T-helper 1 cell treated with Interleukin-12 subunit alpha and Interleukin-12 subunit beta and Interleukin-4 antibody, amounts not matched to agents 30 ng/mL and 1 ng/mL, for 36 hours (primary cell): ENCODE results near the gene GABARAP. TPM values are rescaled to one million over a fixed set of nuclear protein-coding genes. Genes with fewer than 3 reads are reported as not detected.
"Not testable (repeated sequence)": the region's sequence is repeated elsewhere in the genome, so short reads cannot be mapped to it uniquely, and the experiment has no call there.

ENCODE experiments used
- intact Hi-C: fragments of 100-400 bp; cut with micrococcal nuclease; formaldehyde crosslinking; loops from one replicate; pipeline ENCODE4 v1.15.1; 2024
- total RNA-seq: library from RNA; stranded (reverse); gene quantifications from 2 replicates; pipeline ENCODE4 v1.2.3, GENCODE V29; 2022

GABARAP gene
- total RNA-seq, 1 donor from 2014 or later, result 288 TPM

DNA sequence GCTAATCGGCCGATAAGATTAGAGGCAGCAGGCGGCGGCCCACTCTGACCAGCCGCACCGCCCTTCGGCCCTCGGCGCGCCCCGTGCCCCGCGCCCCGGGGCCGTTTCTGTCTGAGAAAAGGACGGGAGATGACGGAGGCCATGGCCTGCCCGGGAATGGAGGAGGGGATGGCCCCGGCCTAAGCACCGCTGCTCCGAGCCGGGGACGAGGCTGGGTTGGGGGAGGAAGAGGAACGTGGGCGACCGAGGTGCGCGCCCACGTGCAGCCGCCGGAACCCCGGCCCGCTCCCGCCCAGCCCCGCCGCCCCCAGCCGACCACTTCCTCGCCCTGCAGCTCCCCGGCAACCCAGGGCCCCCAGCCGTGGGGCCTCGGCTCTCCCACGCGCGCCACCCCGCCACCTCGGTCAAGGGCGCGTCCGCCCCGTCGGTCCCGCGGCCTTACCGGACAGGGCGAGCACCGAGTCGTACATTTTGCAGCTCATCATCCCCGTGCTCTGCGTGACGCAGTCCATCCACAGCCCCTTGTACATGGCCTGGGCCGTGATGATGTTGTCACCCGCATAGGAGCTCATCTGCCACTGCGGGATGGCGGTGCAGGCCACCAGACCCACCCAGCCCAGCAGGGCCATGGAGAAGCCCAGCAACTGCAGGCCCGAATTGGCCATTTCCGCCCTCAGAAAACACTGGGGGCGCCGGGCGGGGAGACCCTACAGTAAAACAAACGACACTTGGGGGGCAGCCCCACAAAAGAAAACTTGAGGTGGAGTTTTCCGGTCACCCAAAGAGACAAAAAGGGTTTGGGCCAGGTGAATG, 19.3 kb upstream of the GABARAP start:
- intact Hi-C loops, result loop anchor here (2.0 kb wide), 1 partner anchor 19 kb away; the partner anchor contains the start of gene SLC2A4

DNA sequence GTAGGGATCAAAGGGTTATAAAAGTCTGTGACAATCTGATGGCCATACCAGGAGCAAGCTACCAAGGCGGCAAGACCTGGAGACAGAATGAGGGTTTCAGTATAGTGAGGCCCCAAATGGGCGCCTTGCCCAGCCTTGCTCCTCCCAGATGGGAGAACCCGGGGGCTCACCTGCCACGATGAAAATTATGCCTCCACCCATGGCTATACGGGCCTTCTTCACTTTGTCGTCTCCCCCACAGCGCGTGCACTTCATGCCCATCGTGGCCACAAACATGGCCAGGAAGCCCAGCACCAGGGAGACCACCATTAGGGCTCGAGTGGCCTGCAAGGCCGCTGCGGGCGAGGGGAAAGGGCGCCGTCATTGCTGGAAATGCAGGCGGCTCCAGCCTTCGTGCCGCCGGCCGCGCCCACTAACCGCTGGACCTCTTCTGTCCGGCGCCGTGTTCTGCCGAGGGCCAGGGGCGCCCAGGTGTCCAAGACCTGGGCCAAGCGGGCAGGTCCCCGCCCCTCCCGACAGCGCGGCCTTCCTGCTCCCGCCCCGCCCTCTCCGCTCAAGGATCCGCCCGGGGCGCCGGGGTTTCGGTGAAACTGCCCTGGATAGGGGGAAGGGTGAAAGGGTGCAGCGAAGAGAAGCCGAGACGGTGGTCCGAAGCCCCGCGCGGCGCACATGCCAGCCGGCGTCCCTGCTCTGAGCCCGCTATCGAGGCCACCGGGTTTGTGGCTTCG, 18.6 kb upstream of the GABARAP start:
- intact Hi-C loops, result no loop called here

DNA sequence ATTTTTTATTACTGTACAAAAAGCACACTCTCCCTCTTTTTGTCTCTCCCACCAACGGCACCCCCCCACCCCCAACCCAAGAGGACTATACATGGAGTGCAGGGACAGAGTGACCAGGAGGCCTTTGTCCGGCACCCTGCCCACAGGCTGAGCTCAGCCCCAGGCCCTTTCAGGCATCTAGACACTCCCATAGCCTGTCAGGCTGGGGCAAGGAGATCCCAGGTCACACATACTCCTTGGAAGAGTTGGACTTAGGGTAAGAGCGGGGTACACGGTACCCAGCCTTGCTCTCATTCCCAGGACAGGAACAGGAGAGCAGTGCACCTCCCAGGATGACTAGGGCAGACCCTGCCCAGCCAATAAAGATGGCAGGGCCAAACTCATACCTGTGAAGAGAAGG, 17.9 kb upstream of the GABARAP start:
- intact Hi-C loops, result no loop called here

DNA sequence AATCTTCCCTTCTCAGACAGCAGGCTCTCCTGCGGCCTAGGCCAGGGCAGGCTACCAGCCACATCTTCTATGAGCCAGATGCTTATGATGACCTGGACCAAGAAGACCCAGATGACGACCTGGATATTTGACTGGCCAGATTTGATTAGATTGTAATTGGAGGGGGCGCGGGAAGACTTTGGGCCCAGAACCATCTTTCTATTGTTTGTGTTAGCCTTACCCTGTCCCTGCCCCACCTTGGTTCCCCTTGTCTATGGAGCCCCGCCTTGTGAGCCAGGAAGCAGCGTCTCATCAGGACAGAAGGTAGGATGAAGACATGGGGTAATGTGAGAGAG, 17.3 kb upstream of the GABARAP start:
- intact Hi-C loops, result no loop called here

DNA sequence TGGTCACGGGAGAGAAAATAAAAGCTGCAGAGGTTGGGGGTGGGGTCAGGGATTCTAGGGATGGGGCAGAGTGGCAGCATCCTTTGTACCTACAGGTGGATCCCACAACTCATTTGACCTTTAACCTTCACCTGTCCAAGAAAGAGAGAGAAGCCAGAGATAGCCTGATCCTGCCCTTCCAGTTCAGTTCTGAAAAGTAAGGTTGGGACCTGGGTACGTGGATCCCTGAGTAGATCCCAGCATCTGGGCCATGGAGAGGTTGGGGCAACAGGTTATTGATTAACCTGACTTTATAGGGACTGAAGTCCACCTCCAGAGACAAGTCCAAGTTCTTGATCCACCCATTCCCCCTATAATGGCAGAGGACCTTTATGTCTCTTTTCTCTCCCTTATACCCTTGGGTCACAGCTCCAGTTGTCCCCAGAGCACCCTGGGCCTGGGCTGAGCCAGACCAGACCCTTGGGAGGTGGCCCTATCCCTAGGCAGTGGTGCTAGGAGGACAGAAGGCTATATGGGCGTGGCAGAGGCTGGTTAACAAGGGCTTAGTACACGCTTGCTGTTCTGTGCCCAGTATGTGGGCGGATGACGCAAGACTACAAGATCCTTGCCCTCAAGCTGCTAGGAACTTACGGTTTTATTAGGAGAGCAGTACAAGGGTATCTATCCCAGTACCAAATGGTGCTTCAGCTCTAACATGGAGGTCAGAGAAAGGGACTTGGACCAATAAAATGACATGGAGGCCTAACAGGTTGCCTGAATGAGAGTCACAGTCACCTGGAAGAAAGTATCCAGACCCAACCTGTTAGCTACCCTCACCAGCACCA, 16.7 kb upstream of the GABARAP start:
- intact Hi-C loops, result no loop called here

DNA sequence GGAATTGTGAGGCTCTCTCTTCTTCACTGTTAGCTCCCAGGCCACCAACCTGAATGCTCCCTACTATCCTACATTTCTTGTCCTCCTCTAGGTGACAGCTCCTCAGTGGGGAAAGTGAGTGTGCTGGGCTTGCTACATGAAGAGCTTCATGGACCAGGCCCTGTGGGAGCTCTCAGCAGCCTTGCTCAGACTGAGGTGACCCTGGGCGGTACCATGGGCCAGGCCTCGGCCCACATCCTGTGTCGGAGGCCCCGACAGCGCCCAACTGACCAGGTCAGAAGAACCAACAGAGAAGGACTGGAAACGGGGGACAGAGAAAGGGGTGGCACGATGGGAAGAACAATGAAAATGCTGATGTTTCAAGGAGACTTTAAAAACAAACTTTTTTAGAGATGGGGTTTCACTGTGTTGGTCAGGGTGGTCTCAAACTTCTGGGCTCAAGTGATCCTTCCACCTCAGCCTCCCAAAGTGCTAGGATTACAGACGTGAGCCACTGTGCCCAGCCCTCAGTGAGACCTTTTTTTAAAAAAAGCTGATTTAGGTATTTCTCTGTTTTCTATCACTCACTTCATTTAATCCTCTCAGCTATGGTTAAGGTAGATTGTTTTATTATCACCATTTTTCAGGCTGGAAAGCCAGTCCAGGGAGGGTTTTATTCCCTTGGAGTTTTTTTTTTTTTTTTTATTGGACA, 14.7 kb upstream of the GABARAP start:
- intact Hi-C loops, result no loop called here

DNA sequence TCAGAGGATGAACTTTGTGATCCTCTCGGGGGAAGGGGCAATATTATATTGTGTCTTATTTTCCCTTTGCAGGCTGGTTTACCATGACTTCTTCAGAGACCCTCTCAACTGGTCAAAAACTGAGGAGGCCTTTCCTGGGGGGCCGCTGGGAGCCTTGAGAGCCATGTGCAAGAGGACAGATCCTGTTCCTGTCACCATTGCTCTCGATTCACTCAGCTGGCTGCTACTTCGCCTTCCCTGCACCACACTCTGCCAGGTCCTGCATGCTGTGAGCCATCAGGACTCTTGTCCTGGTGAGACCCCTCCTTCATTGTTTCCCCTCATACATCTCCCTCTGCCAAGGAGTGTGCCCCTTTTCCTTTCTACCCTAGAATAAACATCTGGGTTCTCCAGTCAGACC, 12.3 kb upstream of the GABARAP start:
- intact Hi-C loops, result loop anchor here (5.0 kb wide), 1 partner anchor 588 kb away; no protein-coding TSS in a partner anchor

DNA sequence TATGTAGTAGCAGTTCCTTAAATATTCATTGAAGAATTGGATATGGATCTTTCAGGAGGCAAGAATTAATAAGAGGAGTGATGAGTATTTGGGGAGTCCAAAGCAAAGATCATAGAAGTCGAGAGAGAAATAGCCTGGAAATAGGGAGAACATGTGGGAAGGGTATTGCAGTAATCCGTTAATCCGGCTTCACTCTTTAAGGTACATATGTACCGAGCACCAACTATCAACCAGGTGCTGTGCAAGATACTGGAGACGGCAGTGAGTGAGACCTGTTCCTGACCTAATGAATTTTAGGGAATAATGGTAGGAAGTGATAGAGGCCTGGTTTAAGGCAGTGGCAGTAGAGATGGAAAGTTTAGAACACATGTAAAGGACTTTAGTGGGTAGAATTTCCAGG, 10.8 kb upstream of the GABARAP start:
- intact Hi-C loops, result loop anchor here (5.0 kb wide), 1 partner anchor 589 kb away; no protein-coding TSS in a partner anchor

DNA sequence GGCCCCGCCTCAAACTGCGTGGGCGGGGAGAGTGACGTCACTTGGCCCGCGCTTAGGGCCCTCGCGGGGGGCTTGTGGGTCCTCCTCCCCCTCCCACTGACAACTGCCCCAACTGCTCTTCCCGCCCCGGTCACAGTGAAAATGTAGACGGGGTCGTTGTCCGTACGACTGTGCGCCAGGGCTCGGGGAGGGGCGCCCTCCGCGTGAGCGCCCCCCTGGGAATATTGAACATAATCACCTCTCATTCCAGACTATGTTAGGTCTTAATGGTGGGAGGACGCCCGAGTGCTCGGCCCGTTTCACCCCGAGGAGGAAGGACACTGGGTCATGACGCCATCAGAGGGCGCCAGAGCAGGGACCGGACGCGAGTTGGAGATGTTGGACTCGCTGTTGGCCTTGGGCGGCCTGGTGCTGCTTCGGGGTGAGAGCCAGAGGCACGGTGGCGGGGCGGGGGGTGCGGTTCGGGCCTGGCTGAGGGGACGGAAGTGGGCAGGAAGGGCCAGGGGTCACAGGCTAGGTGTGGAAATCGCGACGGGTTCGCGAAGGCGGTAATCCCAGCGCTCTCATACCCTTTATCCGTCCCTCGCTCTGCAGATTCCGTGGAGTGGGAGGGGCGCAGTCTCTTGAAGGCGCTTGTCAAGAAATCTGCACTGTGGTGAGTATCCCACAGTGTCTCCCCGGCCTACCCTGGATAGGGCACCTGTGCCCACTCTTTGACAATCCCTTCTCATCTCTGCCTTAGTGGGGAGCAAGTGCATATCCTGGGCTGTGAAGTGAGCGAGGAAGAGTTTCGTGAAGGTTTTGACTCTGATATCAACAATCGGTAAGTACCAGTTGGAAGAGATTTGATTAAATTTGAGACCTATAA, 10.2 kb upstream of the GABARAP start, which contains the start of gene ELP5:
Gene ELP5, plus strand, starts transcription at position 40 of the 868 bp plus-strand sequence. Its CDS starts 336 bp downstream, at position 376.
- intact Hi-C loops, result loop anchor here (1.0 to 5.0 kb wide), 12 partner anchors 13 to 590 kb away; partner anchors contain the start of genes EIF5A, PHF23, SENP3 and TP53

DNA sequence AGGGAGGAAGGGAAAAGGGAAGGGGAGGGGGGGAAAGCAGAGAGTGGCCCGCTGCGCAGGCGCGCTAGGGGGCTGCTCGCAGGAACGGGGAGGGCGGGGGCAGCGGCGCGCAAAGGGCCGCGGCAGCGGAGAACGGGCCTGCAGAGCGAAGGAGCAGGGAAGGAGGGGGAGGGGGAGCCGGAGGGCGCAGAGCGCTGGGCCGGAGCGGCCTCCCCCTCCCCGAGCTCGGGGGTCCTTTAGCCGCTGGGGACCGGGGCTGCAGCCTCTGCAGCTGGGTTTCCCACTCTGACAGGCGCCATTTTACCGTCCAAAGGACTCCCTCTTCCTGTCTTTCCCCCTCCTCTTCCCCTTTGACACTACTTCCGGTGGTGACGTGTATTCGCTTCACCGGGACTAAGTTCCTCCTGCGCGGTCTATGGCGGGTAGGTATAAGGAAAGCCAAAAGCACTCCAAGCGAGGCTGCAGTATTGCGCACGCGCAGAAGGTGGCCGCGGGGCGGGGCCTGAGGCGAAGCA, 9.5 kb upstream of the GABARAP start, which contains the start of gene CTDNEP1:
Gene CTDNEP1, minus strand, starts transcription at position 74 of the 515 bp plus-strand sequence. CDS start 438 bp downstream, outside the sequence.
- intact Hi-C loops, result loop anchor here (1.0 to 5.0 kb wide), 12 partner anchors 12 to 591 kb away; partner anchors contain the start of genes EIF5A, PHF23, SENP3 and TP53

DNA sequence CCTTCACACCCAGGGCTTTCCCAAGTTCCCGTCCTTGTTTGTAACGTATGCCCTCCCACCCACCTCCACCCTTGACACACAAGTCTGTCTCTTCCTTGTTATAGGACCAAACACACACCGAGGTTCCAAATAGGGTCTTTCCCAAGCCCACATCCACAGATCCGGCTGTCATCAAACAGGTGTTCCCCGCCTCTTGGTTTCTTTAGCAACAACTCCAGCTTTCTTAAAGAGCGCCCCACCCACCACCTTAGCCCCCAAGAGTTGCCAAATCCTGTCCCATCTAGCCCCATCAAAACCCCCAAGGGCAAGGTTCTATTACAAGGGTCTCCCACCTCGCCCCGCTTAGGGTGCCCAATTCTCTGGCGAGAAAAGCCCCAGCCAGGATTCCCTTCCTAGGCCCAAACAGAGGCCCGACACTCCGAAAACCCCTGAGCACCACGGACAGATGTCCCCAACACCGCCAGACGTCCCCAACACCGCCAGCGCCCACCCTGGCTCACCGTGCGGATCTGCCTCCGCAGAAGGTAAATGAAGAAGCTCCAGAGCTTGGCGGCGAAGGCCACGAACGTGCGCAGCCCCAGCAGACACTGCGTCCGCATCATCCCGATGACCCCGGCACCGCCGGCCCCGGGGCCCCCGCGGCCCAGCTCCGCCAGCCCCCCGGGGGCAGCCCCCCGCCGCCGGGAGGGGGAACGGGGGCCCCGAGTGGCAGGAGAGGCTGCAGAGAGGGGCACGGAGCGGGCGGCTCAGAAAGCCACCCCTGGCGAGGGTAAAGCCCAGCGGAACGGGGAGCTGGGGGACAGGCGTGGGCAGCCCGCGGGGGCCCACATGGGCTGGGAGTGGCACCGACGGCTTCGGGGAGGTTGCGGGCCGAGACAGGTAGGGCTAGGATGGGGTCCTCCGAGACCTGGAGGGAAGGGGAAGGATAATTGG, 8.7 kb upstream of the GABARAP start:
- intact Hi-C loops, result loop anchor here (5.0 kb wide), 1 partner anchor 591 kb away; no protein-coding TSS in a partner anchor

DNA sequence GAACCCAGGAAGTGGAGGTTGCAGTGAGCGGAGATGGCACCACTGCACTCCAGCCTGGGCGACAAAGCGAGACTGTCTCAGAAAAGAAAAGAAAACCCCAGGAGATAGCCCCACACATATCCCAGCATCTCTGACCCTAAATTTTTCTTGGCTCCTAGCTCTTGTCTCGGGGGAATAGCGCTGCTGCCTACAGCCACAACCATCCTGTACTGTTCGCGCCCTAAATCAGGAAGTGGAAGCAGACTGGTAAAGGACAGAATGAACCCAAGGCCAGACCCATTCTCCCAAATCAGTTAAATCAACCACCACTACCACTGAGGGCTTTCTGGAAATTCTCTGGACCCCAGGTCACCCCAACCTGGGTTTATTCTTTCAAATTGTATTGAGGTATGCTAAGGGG, 7.6 kb upstream of the GABARAP start:
- intact Hi-C loops, result loop anchor here (5.0 kb wide), 1 partner anchor 592 kb away; no protein-coding TSS in a partner anchor

DNA sequence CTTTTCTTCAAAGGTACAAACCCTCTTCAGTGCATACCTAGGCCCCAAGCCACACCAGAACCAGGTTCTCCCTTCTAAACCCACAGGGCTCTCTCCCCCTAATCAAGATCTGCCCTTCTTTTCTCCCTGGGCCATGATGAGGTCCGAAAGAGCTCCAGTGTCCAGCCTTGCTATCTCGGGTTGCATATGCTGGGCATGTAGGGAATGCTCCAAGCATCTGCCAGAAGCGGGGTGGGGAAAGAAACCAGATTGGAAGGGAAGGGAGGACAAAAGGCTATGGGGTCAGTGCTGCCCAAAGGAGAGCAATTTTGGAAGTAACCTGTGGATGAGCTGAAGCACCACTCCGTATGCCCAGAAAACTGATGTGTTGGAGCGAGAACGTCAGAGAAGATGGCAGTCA, 7.0 kb upstream of the GABARAP start:
- intact Hi-C loops, result no loop called here

DNA sequence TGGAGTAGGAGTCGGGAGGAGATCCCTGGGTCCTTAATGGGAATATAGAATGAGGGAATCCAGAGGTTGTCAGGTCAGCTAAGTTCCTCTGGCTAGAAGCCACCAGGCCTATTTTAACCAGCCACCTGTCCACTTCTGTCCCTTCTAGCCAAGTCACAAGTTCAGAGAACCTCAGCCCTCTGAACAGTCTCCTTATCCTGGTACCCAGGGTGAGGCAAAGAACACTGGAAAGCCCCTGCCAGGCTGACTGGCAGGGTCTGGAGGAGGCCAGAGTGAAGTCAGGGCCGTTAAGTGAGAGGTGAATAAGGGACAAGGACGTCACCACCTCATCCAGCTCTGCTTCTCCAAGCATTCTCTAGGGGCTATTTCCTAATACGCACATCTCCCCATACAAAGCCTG, 6.5 kb upstream of the GABARAP start:
- intact Hi-C loops, result no loop called here

DNA sequence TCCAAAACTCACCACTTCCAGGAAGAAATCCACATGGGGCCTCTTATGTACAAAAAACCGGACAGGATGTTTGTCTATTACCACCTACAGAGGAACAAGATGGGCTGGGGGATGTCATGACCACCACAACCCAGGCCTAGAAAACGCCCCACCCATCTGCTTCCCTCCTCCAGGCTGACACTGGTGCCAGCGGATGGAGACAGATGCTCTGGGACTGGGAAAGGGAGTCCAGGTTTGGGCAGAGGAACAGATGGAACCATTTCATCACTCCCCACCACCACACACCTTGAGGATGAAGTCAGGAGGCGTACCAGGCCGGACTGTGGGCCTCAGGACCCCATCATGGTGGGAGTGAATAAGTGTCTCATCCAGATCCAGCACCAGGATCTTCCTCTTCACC, 4.5 kb upstream of the GABARAP start:
- intact Hi-C loops, result no loop called here

DNA sequence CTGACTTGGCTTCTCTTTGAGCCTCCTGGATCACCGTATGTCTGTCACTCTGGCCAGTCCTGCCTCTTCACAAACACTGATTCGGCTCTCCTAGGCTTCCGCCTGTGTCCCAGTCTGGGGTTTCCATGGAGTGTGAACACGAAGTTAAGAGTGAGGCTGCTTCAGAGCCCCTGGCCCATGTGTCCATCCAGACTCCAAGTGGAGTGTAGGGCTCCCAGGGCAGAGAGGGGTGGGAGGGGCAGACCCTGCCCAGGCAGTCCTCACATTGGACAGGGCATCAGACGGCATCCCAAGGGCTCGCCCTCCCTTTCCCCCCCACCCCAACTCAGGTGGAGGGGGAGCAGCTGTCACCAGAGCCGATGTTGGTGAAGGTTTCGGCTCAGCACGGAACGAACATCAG, 1.6 kb upstream of the GABARAP start:
- intact Hi-C loops, result not testable (repeated sequence)

DNA sequence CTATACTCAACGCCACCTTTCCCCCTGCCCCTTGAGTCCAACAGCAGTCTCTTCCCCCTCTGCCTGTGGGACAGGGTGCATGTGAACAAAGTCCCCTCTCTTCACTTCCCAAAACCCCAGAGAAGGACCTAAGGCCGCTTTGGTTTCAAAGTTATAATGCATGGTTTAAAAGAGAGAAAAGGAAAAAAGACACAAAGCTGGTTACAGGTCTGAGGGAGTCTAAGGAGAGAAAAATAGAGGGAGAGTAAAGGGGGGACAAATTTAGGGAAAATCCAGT, 1.1 kb upstream of the GABARAP start:
- intact Hi-C loops, result no loop called here

DNA sequence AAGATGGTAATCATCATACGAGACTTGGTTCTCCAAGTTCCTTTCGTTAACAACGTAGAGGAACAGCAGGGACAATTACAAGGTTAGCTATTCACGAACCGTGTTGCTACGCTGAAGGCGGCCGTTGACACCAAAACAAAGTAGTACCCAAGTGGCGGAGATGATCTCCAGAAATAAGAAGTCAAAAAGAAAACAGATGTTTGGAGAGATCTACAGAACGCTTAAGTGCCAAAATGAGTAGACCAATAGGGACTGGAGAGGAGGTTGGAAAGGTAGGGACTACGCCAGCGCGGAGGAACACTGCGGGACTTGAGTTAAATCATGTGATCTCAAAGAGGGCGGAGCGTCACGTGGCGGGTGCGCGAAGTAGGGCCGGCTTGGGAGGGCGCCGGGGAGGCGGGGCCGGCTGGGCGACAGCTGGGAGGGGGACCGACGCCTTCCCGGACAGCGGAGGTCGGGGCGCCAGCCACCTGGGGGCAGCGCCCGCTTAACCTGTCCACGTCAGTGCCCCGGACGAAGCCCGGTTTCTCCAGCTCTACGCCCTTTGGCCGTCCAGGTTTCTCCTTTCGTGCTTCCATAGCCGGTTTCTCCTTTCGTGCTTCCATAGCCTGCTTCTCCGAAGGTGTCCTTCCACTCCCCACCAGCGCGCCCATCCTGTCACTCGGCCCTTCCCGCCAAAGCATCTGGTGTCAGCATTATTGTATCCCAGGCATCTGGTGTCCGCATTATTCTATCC, 636 bp upstream of the GABARAP start:
- intact Hi-C loops, result no loop called here
